Measurements from ENCODE around the gene DUSP9.

DNA sequence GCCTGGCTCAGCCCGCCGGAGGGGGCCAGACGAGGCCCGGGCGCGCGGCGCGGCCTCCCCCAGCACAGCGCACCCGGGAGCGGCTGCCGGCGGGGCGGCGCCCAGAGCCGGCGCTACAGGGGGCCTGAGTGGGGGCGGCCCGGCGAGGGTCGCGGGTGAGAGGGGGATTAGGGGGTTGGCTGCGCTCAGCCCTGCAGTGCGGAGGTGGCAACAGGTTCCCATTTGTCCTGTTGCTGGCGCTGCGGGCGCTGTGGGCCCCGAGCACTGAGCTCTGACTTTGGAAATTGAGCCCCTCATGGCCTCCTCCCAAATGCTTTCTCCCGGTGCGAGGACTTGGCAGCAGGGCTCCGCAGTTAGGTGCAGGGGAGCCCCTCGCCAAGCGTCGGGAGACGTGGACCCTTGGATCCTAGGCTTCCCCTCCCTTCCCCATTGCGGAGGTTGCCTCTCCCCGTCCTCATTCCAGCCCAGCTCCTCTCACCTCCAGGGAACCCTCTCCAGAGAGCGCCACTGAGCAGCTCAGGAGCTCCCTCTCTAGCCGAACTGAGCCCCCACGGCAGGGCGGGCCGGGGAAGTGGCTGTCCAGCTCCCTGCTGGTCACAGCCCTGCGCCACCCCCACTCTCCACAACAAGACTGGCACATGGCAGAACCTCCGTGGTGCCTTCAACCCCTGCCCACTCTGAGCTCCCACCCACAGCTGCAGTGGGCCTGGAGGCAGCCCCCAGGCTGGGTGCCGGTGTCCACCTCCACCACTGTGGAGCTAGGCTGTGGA lies 2.5 kb upstream of the DUSP9 start:
- TF ChIP-seq EZH2phosphoT487 (IDR thresholded peaks at IDR 0.05; ENCODE audit: borderline replicate concordance, low read length) = no peak
- TF ChIP-seq, protein P1, sequence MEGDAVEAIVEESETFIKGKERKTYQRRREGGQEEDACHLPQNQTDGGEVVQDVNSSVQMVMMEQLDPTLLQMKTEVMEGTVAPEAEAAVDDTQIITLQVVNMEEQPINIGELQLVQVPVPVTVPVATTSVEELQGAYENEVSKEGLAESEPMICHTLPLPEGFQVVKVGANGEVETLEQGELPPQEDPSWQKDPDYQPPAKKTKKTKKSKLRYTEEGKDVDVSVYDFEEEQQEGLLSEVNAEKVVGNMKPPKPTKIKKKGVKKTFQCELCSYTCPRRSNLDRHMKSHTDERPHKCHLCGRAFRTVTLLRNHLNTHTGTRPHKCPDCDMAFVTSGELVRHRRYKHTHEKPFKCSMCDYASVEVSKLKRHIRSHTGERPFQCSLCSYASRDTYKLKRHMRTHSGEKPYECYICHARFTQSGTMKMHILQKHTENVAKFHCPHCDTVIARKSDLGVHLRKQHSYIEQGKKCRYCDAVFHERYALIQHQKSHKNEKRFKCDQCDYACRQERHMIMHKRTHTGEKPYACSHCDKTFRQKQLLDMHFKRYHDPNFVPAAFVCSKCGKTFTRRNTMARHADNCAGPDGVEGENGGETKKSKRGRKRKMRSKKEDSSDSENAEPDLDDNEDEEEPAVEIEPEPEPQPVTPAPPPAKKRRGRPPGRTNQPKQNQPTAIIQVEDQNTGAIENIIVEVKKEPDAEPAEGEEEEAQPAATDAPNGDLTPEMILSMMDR (IDR thresholded peaks at IDR 0.05; ENCODE audit: low read depth, low read length, poor library complexity, severe bottlenecking) = no peak

Data from DOHH2 (cell line).